Frontal cortex (tissue), 4 donors: ENCODE data around the gene TFE3. TPM values are rescaled to one million over a fixed set of nuclear protein-coding genes. Genes with fewer than 3 reads are reported as not detected.
A peak's percentile ranks its signal among the peaks of the same experiment; 100 is the strongest.

Source experiments
- DNase-seq, 2 donors: peaks; one replicate each; pipeline ENCODE4 v3.0.0; 2012; ENCODE audit warnings: low spot score in 2 of 2
- FAIRE-seq: peaks from 2 replicates; lab custom pipeline; 2012; peaks lifted over from hg19 to GRCh38; lab: Jason Lieb, UNC
- total RNA-seq: library from RNA; depleted of rRNA; stranded (reverse); fragments of >200 nt; gene quantifications from one replicate; pipeline ENCODE4 v1.2.3, GENCODE V29; 2014
- donor health status: control.
- donor health status: control.
- donor health status: control.

TFE3 gene
- total RNA-seq, 1 donor from 2014 or later, result 8.6 TPM

- FAIRE-seq (no peak), DNase-seq (no peak)
These were observed 20.6 kb upstream of the TFE3 start for GRCh38 chrX:49063715-49064114.

GRCh38 chrX:49061916-49062315 is 18.8 kb upstream of the TFE3 start:
- no peak for FAIRE-seq
- DNase-seq, result no peak

- no peak for FAIRE-seq
- no peak for DNase-seq
These were observed 18.3 kb upstream of the TFE3 start for GRCh38 chrX:49061490-49061889.

- FAIRE-seq, result no peak
- DNase-seq, result no peak
These were observed 17.8 kb upstream of the TFE3 start for GRCh38 chrX:49060914-49061313.

GRCh38 chrX:49059681-49060085 is 16.5 kb upstream of the TFE3 start:
- FAIRE-seq (no peak), DNase-seq (no peak)

GRCh38 chrX:49059201-49059600 is 16.0 kb upstream of the TFE3 start:
- FAIRE-seq (no peak), DNase-seq (no peak)

GRCh38 chrX:49058794-49059193 is 15.6 kb upstream of the TFE3 start, which contains the start of gene CCDC120:
Gene CCDC120 (plus strand): TSS chrX:49058999. CDS start chrX:49062042, 3,043 bp downstream.
- no peak for DNase-seq

GRCh38 chrX:49054073-49054762 is 11.1 kb upstream of the TFE3 start:
- DNase-seq (no peak), FAIRE-seq (no peak)

More at GRCh38 chrX:49058794-49059193, 15.6 kb upstream of the TFE3 start, which contains the start of gene CCDC120:
- FAIRE-seq, result no peak

GRCh38 chrX:49053223-49054072 is 10.3 kb upstream of the TFE3 start:
- peak; percentile 37 to 63 for DNase-seq
- no peak for FAIRE-seq

- no peak for FAIRE-seq
- DNase-seq, result no peak
These were observed 777 bp upstream of the TFE3 start for GRCh38 chrX:49043987-49044281.

GRCh38 chrX:49042581-49043219 is 457 bp downstream of the TFE3 start:
- FAIRE-seq (no peak), DNase-seq (no peak)

- no peak for DNase-seq
- no peak for FAIRE-seq
These were observed 1.2 kb downstream of the TFE3 start for GRCh38 chrX:49041744-49042580.

- FAIRE-seq (no peak), DNase-seq (no peak)
These were observed 2.7 kb downstream of the TFE3 start for GRCh38 chrX:49040376-49040955.

GRCh38 chrX:49039598-49040375 is 3.4 kb downstream of the TFE3 start:
- DNase-seq (peak; percentile 54), FAIRE-seq (no peak)

- DNase-seq (no peak), FAIRE-seq (no peak)
These were observed 5.2 kb downstream of the TFE3 start for GRCh38 chrX:49037883-49038475.

GRCh38 chrX:49030283-49030682 is 12.9 kb downstream of the TFE3 start:
- FAIRE-seq, result no peak
- no peak for DNase-seq

GRCh38 chrX:49029876-49030275 is 13.3 kb downstream of the TFE3 start:
- FAIRE-seq (no peak), DNase-seq (no peak)

- no peak for FAIRE-seq
These were observed 23.4 kb downstream of the TFE3 start for GRCh38 chrX:49019599-49020249.

More at GRCh38 chrX:49019599-49020249, 23.4 kb downstream of the TFE3 start:
- no peak for DNase-seq
